NCI-H1092 (cell line): ENCODE results near the gene CXorf49B.
"Not testable (repeated sequence)": the region's sequence is repeated elsewhere in the genome, so short reads cannot be mapped to it uniquely, and the experiment has no call there.

Experiments
- DNase-seq: peaks from one replicate; lab custom pipeline; 2025; lab: John Stamatoyannopoulos, UW

CXorf49B gene

DNA sequence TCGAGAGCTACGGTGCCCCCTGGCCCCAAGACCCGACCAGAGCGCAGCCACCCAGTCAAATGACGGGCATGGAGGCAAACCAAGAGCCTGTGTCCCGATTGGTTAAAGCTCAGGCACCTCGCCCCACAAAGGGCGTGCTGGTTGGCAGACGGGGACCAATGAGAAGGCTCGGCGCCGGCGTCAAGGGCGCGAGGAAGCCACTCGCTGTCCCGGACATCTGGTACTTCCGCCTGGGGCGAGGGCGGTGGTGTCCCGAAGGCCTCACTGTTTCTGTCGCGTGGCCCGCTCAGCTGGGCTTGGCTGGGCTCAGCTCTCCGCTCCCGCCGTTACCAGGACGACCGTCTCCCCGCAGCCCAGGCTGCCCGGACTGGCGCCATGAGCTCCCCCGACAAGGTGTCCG, at the start of gene CXorf49B:
Gene CXorf49B (plus strand): TSS at position 301 of the 400 bp plus-strand sequence. CDS start 75 bp downstream, at position 376.
- DNase-seq: not testable (repeated sequence)

DNA sequence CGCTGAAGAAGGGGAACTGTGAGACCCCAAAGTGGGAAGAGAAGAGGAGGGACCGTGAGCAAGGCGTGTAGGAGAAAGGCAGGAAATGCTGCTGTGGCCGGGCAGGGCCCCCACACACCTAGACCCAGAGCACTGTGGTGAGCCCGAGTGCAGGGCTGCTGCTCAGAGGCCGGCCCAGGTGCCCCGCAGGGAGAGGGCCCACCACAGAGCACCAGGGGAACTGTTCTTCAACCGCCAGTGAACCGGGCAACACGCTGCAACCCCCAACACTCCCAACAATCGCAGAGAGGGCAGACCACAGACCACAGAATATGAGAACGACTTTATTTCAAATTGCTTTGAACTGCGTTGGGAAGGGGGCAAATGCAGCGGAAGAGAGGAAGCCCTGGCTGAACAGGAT, 49.1 kb upstream of the CXorf49B start:
- DNase-seq: not testable (repeated sequence)

DNA sequence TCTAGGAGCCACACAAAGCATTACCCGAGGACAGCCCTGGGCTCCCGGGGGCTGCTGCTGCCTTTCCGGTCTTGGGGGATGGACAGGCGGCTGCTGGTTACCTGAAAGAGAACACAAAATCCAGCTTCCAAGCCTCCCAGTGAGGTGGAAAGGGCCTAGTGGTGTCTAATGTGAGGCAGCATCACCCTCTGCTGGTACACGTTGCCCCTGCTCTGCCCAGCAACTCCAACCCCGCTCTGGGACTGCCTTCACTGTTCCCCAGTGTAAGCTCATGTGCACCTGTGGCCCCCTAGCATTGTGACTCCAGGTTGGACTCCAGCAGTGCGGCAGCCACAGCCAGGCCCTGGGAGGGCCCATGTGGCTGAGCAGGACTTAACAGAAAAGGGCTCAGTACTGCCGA, 47.6 kb upstream of the CXorf49B start:
- DNase-seq: not testable (repeated sequence)

DNA sequence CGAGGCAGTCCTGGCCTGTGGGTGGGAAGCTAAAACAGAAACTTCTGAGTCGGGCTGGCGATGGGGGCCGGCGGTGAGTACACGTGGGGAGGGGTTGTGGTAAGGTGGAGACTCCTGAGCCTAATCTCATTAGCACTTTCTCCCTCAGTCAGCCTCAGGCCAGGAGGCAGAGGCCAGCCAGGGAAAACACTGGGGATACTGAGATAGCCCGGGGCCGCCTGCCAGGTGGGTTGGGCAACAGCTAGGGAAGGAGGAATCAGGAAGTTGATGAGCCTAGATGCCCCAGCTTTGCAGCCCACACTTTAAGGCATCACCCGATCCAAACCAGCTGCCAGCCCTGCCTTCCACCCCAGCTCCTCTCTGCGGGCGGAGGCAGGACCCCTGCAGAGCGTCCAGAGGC, 46.8 kb upstream of the CXorf49B start:
- DNase-seq: not testable (repeated sequence)

DNA sequence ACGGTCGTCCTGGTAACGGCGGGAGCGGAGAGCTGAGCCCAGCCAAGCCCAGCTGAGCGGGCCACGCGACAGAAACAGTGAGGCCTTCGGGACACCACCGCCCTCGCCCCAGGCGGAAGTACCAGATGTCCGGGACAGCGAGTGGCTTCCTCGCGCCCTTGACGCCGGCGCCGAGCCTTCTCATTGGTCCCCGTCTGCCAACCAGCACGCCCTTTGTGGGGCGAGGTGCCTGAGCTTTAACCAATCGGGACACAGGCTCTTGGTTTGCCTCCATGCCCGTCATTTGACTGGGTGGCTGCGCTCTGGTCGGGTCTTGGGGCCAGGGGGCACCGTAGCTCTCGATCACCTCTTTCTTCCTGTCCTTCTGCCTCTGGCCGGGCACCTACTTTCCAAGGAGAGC, 45.0 kb upstream of the CXorf49B start, which contains the start of gene CXorf49:
Gene CXorf49 (minus strand): TSS at position 101 of the 400 bp plus-strand sequence. CDS start 134 bp downstream, outside the sequence.
- not testable (repeated sequence) for DNase-seq

DNA sequence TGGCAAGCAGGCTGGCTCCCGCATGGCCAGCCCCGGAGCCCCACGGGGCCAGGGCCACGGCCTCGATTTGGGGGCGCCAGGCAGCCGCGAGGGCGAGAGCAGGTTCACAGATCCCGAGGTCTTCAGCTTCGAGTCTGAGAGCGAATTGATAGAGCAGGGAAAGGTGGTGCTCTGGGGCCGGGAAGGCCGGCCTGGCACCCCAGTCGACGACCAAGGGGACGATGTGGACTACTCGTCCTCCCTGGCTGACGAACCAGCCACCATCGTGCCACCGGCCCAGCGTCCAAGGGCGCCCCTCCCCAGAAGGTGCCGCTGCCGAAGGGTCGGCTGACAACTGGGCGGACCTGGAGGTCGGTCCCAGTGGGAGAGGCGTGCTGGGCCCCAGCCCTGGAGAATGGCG, 44.0 kb upstream of the CXorf49B start:
- DNase-seq: not testable (repeated sequence)

DNA sequence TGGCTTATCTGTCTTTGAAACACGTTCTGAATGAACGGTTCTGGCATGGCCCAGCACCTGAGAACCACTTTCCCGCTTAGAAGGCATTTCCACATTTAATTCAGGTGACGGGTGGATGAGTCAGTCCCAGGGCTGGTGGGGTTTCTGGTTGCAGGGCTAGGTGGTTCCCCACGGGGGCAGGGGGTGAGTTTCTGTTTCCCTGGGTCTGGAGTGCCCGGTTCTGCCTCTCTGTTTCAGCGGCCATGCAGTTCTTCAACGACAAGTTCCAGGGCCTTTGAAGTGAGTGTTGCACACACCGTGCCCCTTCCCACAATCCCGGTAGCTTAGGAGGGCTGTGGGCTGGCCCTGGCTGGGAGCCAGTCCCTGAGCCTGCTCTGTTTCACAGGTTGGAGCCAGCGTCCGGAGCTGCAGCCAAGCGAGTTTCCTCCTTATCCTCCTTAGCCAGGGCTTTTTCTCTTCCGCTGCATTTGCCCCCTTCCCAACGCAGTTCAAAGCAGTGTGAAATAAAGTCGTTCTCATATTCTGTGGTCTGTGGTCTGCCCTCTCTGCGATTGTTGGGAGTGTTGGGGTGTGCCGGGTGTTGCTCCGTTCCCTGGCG, 42.8 kb upstream of the CXorf49B start:
- DNase-seq: not testable (repeated sequence)

DNA sequence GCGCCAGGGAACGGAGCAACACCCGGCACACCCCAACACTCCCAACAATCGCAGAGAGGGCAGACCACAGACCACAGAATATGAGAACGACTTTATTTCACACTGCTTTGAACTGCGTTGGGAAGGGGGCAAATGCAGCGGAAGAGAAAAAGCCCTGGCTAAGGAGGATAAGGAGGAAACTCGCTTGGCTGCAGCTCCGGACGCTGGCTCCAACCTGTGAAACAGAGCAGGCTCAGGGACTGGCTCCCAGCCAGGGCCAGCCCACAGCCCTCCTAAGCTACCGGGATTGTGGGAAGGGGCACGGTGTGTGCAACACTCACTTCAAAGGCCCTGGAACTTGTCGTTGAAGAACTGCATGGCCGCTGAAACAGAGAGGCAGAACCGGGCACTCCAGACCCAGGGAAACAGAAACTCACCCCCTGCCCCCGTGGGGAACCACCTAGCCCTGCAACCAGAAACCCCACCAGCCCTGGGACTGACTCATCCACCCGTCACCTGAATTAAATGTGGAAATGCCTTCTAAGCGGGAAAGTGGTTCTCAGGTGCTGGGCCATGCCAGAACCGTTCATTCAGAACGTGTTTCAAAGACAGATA, 2.4 kb upstream of the CXorf49B start:
- DNase-seq: not testable (repeated sequence)

DNA sequence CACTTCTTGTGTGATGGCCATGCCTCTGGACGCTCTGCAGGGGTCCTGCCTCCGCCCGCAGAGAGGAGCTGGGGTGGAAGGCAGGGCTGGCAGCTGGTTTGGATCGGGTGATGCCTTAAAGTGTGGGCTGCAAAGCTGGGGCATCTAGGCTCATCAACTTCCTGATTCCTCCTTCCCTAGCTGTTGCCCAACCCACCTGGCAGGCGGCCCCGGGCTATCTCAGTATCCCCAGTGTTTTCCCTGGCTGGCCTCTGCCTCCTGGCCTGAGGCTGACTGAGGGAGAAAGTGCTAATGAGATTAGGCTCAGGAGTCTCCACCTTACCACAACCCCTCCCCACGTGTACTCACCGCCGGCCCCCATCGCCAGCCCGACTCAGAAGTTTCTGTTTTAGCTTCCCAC, 1.7 kb downstream of the CXorf49B start:
- DNase-seq: not testable (repeated sequence)

DNA sequence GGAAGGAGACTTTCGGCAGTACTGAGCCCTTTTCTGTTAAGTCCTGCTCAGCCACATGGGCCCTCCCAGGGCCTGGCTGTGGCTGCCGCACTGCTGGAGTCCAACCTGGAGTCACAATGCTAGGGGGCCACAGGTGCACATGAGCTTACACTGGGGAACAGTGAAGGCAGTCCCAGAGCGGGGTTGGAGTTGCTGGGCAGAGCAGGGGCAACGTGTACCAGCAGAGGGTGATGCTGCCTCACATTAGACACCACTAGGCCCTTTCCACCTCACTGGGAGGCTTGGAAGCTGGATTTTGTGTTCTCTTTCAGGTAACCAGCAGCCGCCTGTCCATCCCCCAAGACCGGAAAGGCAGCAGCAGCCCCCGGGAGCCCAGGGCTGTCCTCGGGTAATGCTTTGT, 2.5 kb downstream of the CXorf49B start:
- DNase-seq: not testable (repeated sequence)

DNA sequence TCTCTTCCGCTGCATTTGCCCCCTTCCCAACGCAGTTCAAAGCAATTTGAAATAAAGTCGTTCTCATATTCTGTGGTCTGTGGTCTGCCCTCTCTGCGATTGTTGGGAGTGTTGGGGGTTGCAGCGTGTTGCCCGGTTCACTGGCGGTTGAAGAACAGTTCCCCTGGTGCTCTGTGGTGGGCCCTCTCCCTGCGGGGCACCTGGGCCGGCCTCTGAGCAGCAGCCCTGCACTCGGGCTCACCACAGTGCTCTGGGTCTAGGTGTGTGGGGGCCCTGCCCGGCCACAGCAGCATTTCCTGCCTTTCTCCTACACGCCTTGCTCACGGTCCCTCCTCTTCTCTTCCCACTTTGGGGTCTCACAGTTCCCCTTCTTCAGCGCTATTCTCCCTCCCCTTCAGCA, 4.0 kb downstream of the CXorf49B start:
- not testable (repeated sequence) for DNase-seq

DNA sequence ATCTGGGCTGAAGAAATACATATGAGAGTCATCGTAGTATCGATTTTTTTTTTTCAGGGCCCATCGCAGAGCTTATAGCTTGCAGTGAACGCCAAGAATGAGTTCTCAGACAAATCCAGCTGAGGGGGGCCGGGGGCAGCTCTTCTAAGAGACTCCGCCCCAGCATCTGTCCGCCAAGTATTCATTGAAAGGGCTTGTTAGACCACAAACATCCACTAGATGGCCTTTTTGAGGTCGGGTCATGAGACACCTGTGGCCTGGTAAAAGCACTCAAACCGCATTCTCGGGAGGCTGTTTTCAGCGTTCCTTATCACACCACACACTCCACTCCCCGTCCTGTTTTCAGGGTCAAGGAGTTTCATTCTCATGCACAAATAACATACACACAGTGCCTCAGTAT, 15.2 kb downstream of the CXorf49B start:
- DNase-seq: not testable (repeated sequence)

DNA sequence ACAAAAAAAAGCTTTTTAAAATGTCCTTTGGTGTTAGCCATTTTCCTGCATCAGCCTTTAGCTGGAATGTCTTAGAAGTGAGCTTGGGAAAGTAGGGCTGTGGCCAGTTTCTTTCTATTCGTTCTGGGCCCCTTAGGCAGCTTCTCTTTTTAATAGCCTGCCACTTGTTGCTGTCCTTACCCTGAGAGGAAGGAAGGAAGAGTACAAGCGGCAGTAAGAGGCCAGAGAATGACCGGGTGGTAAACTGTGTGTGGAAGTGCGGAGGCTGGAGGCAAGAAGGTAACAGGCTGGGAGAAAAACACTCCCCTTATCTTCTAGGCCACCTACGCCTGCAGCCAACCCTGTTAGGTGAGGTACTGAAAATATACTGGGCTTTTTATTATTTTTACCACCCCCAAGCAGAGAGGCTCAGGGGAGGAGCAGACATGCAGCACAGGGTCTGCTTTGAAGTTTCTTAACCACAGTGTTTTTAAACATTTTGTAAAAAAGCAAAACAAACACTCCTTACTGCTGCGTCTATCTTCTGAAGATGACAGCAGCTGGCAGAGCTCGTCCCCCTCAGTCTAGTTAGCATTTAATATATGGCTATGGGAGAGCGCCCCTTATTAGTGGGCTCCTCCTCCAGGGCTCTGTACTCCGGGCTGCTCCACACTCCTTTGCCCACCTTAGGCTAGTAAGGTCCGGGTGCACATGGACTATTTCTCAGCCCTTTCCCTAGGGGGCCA, 19.2 kb downstream of the CXorf49B start:
- DNase-seq: not testable (repeated sequence)

DNA sequence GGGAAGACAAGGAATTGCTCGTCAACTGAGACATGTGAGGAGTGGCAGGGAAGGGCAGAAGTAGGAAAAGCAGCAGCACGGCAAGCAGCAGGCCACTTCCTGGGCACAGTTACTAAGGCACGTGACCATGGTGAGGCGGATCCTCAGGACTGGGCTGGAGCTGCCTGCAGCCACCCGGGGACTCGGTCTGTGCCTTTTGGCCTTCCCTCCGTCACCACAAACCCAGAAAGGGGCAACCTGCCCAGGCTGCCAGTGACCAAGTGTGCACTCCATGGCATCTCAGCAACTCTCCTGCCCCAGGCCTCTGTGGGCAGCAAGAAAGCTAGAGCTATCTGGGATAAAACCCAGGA, 19.8 kb downstream of the CXorf49B start:
- not testable (repeated sequence) for DNase-seq

DNA sequence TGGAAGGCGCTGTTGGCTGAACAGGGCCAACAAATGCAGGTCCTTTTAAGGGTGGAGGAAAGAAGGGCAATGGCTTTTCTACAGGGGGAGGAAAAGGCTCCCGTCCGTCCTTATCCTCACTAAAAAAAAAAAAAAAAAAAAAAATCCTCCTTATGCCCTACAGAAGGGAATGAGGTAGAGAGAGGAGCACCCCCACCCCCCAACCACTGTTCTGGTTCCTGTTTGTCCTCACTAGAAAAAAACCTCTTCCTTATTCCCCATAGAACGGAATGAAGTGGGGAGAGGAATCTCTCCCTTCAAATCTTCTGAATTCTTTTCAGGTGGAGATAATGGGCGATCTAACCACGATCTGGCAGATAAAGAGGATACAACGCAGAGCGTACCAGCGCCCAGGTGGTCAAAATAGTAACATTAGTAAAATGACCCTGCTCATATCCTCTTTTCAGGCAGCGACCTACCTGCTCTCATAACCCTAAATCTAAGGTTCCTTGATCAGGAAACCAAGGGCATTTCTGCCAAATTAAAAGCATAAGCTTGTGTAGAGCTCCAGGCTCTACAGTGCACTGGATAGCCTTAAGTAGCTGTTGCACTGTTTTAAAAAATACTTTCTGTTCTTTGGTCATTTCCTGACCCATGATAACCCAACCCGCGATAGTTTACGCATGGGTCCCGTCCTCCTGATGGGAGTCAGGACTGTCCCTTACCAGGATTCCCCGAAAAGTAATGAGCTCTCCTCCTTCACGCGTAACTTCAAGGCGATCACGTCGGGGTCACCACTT, 20.6 kb downstream of the CXorf49B start:
- not testable (repeated sequence) for DNase-seq

DNA sequence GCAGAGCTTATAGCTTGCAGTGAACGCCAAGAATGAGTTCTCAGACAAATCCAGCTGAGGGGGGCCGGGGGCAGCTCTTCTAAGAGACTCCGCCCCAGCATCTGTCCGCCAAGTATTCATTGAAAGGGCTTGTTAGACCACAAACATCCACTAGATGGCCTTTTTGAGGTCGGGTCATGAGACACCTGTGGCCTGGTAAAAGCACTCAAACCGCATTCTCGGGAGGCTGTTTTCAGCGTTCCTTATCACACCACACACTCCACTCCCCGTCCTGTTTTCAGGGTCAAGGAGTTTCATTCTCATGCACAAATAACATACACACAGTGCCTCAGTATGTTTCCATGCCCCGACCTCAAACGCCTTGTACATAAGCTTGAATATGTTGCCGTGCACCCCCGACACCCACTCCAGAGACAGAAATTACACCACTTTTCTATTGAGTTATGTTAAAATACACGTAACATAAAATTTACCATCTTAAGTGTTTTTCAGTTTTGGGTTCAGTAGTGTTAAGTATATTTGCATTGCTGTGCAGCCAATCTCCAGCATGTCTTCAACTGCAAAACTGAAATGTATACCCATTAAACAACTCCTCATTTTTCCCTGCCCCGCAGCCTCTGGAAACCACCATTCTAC, 21.3 kb downstream of the CXorf49B start:
- DNase-seq: not testable (repeated sequence)

DNA sequence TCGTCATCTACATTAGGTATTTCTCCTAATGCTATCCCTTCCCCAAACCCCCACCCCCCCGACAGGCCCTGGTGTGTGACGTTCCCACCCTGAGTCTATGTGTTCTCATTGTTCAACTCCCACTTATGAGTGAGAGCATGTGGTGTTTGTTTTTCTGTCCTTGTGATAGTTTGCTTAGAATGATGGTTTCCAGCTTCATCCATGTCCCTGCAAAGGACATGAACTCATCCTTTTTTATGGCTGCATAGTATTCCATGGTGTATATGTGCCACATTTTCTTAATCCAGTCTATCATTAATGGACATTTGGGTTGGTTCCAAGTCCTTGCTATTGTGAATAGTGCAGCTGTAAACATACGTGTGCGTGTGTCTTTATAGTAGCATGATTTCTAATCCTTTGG, 43.3 kb downstream of the CXorf49B start:
- DNase-seq: not testable (repeated sequence)

DNA sequence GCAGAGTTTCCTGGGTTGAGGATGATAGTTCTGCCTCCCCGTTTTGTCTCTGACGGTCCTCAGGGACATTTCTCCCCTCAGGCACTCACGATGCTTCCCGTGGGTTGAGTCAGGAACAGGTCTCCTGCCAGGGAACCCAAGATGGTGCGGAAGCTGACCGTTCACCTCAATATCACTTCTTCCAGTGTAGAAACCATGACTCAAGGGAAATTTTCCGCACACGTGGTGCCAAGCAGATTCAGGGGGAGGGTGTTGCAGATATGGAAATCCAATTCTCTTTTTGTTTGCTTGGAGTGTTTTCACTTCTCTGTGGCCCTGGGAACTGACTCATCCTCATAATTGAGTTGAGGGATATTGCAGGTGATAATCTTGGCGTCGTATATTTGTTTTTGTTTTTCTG, 46.7 kb downstream of the CXorf49B start:
- no peak for DNase-seq

DNA sequence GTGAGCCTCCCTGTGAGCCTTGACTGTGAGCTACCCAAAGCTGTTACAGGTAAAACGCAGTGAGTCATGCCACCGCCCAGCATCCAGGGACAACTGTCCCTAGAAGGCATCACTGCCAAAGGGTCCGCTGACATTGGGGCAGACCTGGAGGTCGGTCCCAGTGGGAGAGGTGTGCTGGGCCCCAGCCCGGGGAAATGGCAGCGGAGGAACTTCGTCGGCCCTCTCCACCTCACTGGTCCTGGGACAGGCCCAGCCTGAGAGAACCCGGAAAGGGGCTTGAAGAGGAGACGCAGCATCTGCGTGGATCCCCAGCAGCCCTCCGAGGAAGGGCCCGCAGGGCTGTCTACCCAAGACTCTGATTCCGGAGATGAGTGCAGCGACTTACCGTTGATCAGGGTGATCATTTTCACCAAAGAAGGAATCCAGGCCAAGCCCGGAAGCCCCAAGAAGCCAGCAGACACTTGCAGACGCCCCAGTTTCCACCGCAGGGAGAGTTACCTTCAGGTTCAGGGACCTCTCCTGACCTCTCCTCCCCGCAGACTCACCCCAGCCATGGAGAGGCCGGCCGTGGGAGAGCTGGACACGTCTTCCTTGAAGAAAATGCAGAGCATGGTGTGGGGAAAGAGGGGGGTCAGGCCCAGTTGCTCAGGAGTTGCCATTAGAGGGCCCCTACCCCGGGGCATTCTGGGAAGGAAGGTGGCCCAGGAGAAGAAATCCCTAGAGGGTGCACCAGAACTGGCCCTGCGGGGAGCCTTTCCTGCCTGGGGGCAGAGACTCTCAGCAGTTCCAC, 51.2 kb downstream of the CXorf49B start:
- no peak for DNase-seq

DNA sequence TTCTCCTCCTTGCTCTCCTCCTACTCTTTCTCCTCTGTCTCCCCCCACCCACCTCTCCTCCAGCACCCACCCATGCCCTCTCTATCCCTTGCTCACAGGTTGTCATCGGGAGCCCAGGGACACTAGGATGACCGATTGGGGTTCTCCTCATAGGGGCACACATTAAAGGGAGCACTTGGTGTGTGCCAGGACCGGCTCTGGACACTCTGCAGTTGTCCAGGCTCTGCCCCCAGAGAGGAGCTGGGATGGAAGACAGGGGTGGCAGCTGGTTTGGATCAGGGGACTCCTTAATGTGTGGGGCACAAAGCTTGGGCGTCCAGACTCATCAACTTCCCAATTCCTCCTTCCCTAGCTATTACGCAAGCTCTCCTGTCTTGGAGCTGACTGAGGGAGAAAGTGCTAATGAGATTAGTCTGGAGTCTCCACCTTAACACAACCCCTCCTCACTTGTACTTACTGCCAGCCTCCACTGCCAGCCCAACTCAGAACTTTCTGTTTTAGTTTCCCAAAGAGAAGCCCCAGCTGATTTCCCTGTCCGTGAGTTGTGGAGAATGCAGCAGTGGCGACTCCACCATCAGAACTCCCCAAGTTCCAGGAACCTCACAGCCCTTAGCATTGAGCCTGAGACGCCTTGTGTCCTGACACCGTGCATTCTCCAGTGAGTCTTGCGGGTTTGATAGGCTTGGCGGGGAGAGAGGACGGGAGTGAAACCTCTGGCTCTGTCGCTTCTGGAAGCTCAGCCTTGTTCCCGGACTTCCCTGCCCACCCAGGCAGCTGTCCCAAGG, 52.2 kb downstream of the CXorf49B start:
- no peak for DNase-seq

DNA sequence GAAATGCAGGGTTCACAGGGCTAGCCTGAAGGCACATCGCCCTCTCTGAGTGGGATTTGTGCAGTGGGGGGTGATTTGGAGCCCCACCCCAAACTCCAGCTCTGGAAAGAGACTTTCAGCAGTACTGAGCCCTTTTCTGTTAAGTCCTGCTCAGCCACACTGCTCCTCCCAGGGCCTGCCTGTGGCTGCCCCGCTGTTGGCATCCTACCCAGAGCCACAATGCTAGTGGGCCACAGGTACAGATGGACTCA, 52.7 kb downstream of the CXorf49B start:
- DNase-seq: no peak
